ENCODE measurements around the gene TPRX1. TPM values are rescaled to one million over a fixed set of nuclear protein-coding genes. Genes with fewer than 3 reads are reported as not detected.

TPRX1 gene
- total RNA-seq, 1 donor from 2014 or later = not detected

DNA sequence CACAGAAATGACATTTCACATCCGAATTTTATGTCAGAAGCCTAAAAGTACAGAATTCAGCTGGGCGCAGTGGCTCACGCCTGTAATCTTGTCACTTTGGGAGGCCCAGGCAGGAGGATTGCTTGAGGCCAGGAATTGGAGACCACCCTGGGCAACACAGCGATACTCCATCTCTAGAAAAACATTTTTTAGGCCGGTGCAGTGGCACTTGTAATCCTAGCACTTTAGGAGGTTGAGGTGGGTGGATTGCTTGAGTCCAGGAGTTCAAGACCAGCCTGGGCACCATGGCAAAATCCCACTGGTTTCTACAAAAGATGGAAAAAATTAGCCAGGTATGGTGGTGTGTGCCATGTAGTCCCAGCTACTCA, 43.7 kb downstream of the TPRX1 start:
- peaks cover 4 to 28% of the 10 kb centered on the region in 2 donors for H3K36me3 ChIP-seq
- intact Hi-C loops (cut with DNase I) = no loop called here

GRCh38 chr19:47758443-47758804, 45.9 kb downstream of the TPRX1 start:
- H3K27me3 ChIP-seq = no peaks in the 10 kb centered on the region
- intact Hi-C loops (cut with DNase I) = no loop called here
- H3K4me1 ChIP-seq = no peaks in the 10 kb centered on the region
- H3K36me3 ChIP-seq = peaks cover 4 to 50% of the 10 kb centered on the region in 2 donors
- DNase-seq (ENCODE audit: extremely low spot score in 2 of 2) = no peak
- H3K9me3 ChIP-seq = no peaks in the 10 kb centered on the region
- H3K27ac ChIP-seq = no peak overlapping the region
- H3K4me3 ChIP-seq = no peak overlapping the region
- TF ChIP-seq, protein P1, sequence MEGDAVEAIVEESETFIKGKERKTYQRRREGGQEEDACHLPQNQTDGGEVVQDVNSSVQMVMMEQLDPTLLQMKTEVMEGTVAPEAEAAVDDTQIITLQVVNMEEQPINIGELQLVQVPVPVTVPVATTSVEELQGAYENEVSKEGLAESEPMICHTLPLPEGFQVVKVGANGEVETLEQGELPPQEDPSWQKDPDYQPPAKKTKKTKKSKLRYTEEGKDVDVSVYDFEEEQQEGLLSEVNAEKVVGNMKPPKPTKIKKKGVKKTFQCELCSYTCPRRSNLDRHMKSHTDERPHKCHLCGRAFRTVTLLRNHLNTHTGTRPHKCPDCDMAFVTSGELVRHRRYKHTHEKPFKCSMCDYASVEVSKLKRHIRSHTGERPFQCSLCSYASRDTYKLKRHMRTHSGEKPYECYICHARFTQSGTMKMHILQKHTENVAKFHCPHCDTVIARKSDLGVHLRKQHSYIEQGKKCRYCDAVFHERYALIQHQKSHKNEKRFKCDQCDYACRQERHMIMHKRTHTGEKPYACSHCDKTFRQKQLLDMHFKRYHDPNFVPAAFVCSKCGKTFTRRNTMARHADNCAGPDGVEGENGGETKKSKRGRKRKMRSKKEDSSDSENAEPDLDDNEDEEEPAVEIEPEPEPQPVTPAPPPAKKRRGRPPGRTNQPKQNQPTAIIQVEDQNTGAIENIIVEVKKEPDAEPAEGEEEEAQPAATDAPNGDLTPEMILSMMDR (IDR thresholded peaks at IDR 0.05) = no peak
- TF ChIP-seq POLR2A (IDR thresholded peaks at IDR 0.05) (no peak), POLR2AphosphoS5 (IDR thresholded peaks at IDR 0.05; ENCODE audit: insufficient read depth in 1 of 2, low read depth in 1 of 2) (no peak)

More for the DNA sequence above, 43.7 kb downstream of the TPRX1 start:
- DNase-seq (ENCODE audit: extremely low spot score in 2 of 2) = no peak
- H3K4me1 ChIP-seq = no peaks in the 10 kb centered on the region
- H3K9me3 ChIP-seq = no peaks in the 10 kb centered on the region
- TF ChIP-seq POLR2A (IDR thresholded peaks at IDR 0.05) (no peak), POLR2AphosphoS5 (IDR thresholded peaks at IDR 0.05; ENCODE audit: insufficient read depth in 1 of 2, low read depth in 1 of 2) (no peak)
- TF ChIP-seq, protein P1 (IDR thresholded peaks at IDR 0.05) = no peak
- no peaks in the 10 kb centered on the region for H3K27me3 ChIP-seq
- no peak overlapping the region for H3K27ac ChIP-seq
- H3K4me3 ChIP-seq = no peak overlapping the region

DNA sequence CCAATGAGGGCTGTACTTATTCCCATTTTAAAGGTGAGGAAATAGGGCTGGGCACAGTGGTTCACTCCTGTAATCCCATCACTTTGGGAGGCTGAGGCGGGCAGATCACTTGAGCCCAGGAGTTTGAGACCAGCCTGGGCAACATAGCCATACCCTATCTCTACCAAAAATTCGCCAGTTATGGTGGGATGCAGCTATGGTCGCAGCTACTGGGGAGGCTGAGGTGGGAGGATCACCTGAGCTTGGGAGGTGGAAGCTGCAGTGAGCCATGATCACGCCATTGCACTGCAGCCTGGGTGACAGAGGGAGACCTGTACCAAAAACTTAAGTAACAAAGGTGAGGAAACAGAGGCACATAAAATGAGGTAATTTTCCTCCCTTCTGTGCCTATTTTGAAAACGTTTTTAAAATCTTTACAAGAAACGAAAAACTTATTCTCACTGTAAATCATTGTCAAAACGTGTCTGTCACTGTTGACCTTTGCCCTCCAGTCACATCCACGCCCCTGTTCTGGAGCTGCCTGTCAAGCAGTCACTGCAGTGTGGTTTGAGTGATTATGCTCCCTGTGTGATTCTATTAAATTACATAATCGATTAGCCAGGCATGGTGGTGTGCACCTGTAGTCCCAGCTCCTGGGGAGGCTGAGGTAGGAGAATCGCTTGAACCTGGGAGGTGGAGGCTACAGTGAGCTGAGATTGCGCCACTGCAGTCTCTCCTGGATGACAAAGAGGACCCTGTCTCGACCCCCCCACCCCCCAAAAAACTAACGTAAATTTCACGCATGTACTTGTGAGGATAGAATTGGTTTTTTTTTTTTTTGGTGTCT, 46.5 kb downstream of the TPRX1 start:
- Histone ChIP-seq H3K9me3 (no peaks in the 10 kb centered on the region), H3K36me3 (peaks cover 4 to 56% of the 10 kb centered on the region in 2 donors), H3K27me3 (no peaks in the 10 kb centered on the region), H3K27ac (no peak overlapping the region), H3K4me1 (no peaks in the 10 kb centered on the region), H3K4me3 (no peak overlapping the region)
- TF ChIP-seq POLR2AphosphoS5 (IDR thresholded peaks at IDR 0.05; ENCODE audit: insufficient read depth in 1 of 2, low read depth in 1 of 2) (no peak), POLR2A (IDR thresholded peaks at IDR 0.05) (no peak)
- TF ChIP-seq, protein P1 (IDR thresholded peaks at IDR 0.05) = no peak
- no peak for DNase-seq (ENCODE audit: extremely low spot score in 2 of 2)
- intact Hi-C loops (cut with DNase I) = no loop called here

- no peaks in the 10 kb centered on the region for H3K27me3 ChIP-seq
- no peaks in the 10 kb centered on the region for H3K4me1 ChIP-seq
- TF ChIP-seq, protein P1 (IDR thresholded peaks at IDR 0.05) = no peak
- no peak for TF ChIP-seq POLR2AphosphoS5 (IDR thresholded peaks at IDR 0.05; ENCODE audit: insufficient read depth in 1 of 2, low read depth in 1 of 2)
- TF ChIP-seq POLR2A (IDR thresholded peaks at IDR 0.05) = no peak
- DNase-seq (ENCODE audit: extremely low spot score in 2 of 2) = no peak
- H3K36me3 ChIP-seq = peaks cover 4 to 63% of the 10 kb centered on the region in 2 donors
- intact Hi-C loops (cut with DNase I) = no loop called here
- H3K27ac ChIP-seq = no peak overlapping the region
- no peak overlapping the region for H3K4me3 ChIP-seq
- H3K9me3 ChIP-seq = no peaks in the 10 kb centered on the region
Observed at GRCh38 chr19:47756953-47757608, 47.3 kb downstream of the TPRX1 start.

GRCh38 chr19:47756627-47756929, 47.8 kb downstream of the TPRX1 start:
- Histone ChIP-seq H3K9me3 (no peaks in the 10 kb centered on the region), H3K4me1 (no peaks in the 10 kb centered on the region), H3K36me3 (peaks cover 4 to 68% of the 10 kb centered on the region in 2 donors), H3K4me3 (no peak overlapping the region), H3K27me3 (no peaks in the 10 kb centered on the region), H3K27ac (no peak overlapping the region)
- TF ChIP-seq POLR2AphosphoS5 (IDR thresholded peaks at IDR 0.05; ENCODE audit: insufficient read depth in 1 of 2, low read depth in 1 of 2) (no peak), POLR2A (IDR thresholded peaks at IDR 0.05) (no peak)
- TF ChIP-seq, protein P1 (IDR thresholded peaks at IDR 0.05) = no peak
- DNase-seq (ENCODE audit: extremely low spot score in 2 of 2) = no peak
- intact Hi-C loops (cut with DNase I) = no loop called here

Measured in vagina (tissue), 2 donors.